SU-DHL-6 (cell line): ENCODE results near the gene BLOC1S6.

Experiments used
- H2AFZ ChIP-seq: fragments of 200-600 bp; sonication (generic); 2 replicates; pipeline ENCODE4 v1.6.1; 2014; ENCODE audit warnings: low read depth, mild to moderate bottlenecking, moderate library complexity, mixed read lengths, antibody characterized with exemption, low read length; ENCODE audit not compliant: severe bottlenecking
- H3F3A ChIP-seq: fragments of 200-600 bp; shearing (Covaris generic); 2 replicates; pipeline ENCODE4 v1.6.0; 2016; ENCODE audit warnings: antibody characterized with exemption, mild to moderate bottlenecking; ENCODE audit not compliant: insufficient read depth
- H3K27ac ChIP-seq: fragments of 200-600 bp; sonication (generic); 2 replicates; pipeline ENCODE4 v1.5.1; 2016; ENCODE audit warnings: low read depth, mild to moderate bottlenecking, low read length, moderate library complexity, mixed read lengths
- H3K27me3 ChIP-seq: fragments of 200-600 bp; sonication (generic), shearing (Covaris generic); 2 replicates; pipeline ENCODE4 v1.6.0; 2014; ENCODE audit warnings: mild to moderate bottlenecking, low read length
- H3K36me3 ChIP-seq: fragments of 200-600 bp; sonication (generic); 2 replicates; pipeline ENCODE4 v1.6.1; 2014; ENCODE audit warnings: mild to moderate bottlenecking, low read length, mixed read lengths
- H3K4me2 ChIP-seq: fragments of 300-600, 200-600 bp; shearing (Covaris generic), sonication (generic); 2 replicates; pipeline ENCODE4 v1.6.0; 2014; ENCODE audit warnings: low read length, low read depth, mild to moderate bottlenecking; ENCODE audit not compliant: poor library complexity, severe bottlenecking
- H3K4me3 ChIP-seq: fragments of 200-600 bp; sonication (generic); 2 replicates; pipeline ENCODE4 v1.5.1; 2014; ENCODE audit warnings: antibody characterized with exemption, low read length, mild to moderate bottlenecking, mixed read lengths; ENCODE audit not compliant: insufficient read depth, poor library complexity, severe bottlenecking
- H3K79me2 ChIP-seq: fragments of 200-600 bp; sonication (generic); 2 replicates; pipeline ENCODE4 v1.6.1; 2014; ENCODE audit warnings: mild to moderate bottlenecking, low read length, moderate library complexity; ENCODE audit not compliant: insufficient read depth
- H3K9ac ChIP-seq: fragments of 200-600 bp; sonication (generic); 2 replicates; pipeline ENCODE4 v1.7.0; 2014; ENCODE audit warnings: mild to moderate bottlenecking, low read length
- H3K9me2 ChIP-seq: fragments of 200-600 bp; sonication (generic); replicated peaks from 2 replicates; pipeline ENCODE4 v1.6.1; 2014; ENCODE audit warnings: low read length; ENCODE audit not compliant: insufficient read depth
- H3K9me3 ChIP-seq: fragments of 200-600 bp; sonication (generic); 2 replicates; pipeline ENCODE4 v1.6.1; 2014; ENCODE audit warnings: low read length, mixed read lengths; ENCODE audit not compliant: insufficient read depth
- H4K20me1 ChIP-seq: fragments of 200-600 bp; sonication (generic); 2 replicates; pipeline ENCODE4 v1.6.1; 2014; ENCODE audit warnings: low read depth, mild to moderate bottlenecking, antibody characterized with exemption, low read length, moderate library complexity, mixed read lengths
- CTCF ChIP-seq: fragments of 200-600 bp; sonication (generic); IDR thresholded peaks from one replicate; pipeline ENCODE4 v1.5.1; 2017; ENCODE audit warnings: antibody characterized with exemption, mild to moderate bottlenecking, low read length, moderate library complexity; ENCODE audit not compliant: insufficient read depth, poor library complexity, severe bottlenecking
- EZH2phosphoT487 ChIP-seq: fragments of 200-600 bp; sonication (generic), shearing (Covaris generic); conservative IDR thresholded peaks from 2 replicates; pipeline ENCODE4 v1.6.1; 2018; ENCODE audit warnings: mild to moderate bottlenecking, antibody characterized with exemption, low read length, moderate library complexity, mixed read lengths

BLOC1S6 gene

GRCh38 chr15:45587095-45587862 lies at the start of gene BLOC1S6:
Gene BLOC1S6, plus strand, starts transcription at chr15:45587379. Its CDS starts 65 bp downstream, at chr15:45587444.
- TF ChIP-seq CTCF (no peak), EZH2phosphoT487 (no peak)
- no peaks in the 10 kb centered on the region for H3K9me3 ChIP-seq
- peak within 1 kb of the TSS; percentile 82 for H3K4me2 ChIP-seq
- peaks cover 46% of the 10 kb centered on the region for H3K79me2 ChIP-seq
- H3K9ac ChIP-seq, result peak within 1 kb of the TSS; percentile 83
- H2AFZ ChIP-seq, result peak within 1 kb of the TSS; percentile 70
- H3F3A ChIP-seq, result peaks cover 12% of the 10 kb centered on the region; the same call in 1 of the 2 replicates
- no peaks in the 10 kb centered on the region for H3K27me3 ChIP-seq
- peaks cover 5% of the 10 kb centered on the region for H3K36me3 ChIP-seq
- H4K20me1 ChIP-seq, result no peaks in the 10 kb centered on the region
- peak within 1 kb of the TSS; percentile 84 for H3K27ac ChIP-seq
- no peaks in the 10 kb centered on the region for H3K9me2 ChIP-seq
- peak within 1 kb of the TSS; percentile 94 for H3K4me3 ChIP-seq

- H2AFZ ChIP-seq, result no peak overlapping the region
- H3K9me3 ChIP-seq, result no peaks in the 10 kb centered on the region
- no peaks in the 10 kb centered on the region for H3K36me3 ChIP-seq
- H3K27ac ChIP-seq, result no peak overlapping the region
- no peaks in the 10 kb centered on the region for H4K20me1 ChIP-seq
- no peak overlapping the region for H3K4me3 ChIP-seq
- H3F3A ChIP-seq, result peaks cover 6% of the 10 kb centered on the region
- no peaks in the 10 kb centered on the region for H3K27me3 ChIP-seq
- no peak overlapping the region for H3K4me2 ChIP-seq
- TF ChIP-seq CTCF, result no peak
- no peak for TF ChIP-seq EZH2phosphoT487
- H3K79me2 ChIP-seq, result no peaks in the 10 kb centered on the region
- H3K9ac ChIP-seq, result no peak overlapping the region
- no peaks in the 10 kb centered on the region for H3K9me2 ChIP-seq
Measured at GRCh38 chr15:45539680-45540079, 47.5 kb upstream of the BLOC1S6 start.

GRCh38 chr15:45540531-45540930 lies 46.6 kb upstream of the BLOC1S6 start:
- no peak overlapping the region for H3K4me2 ChIP-seq
- H3K9me2 ChIP-seq, result no peaks in the 10 kb centered on the region
- H3K4me3 ChIP-seq, result no peak overlapping the region
- H3K27me3 ChIP-seq, result no peaks in the 10 kb centered on the region
- H4K20me1 ChIP-seq, result no peaks in the 10 kb centered on the region
- peaks cover 15% of the 10 kb centered on the region for H3F3A ChIP-seq
- H3K9ac ChIP-seq, result no peak overlapping the region
- no peaks in the 10 kb centered on the region for H3K9me3 ChIP-seq
- no peak overlapping the region for H3K27ac ChIP-seq
- no peaks in the 10 kb centered on the region for H3K36me3 ChIP-seq
- H3K79me2 ChIP-seq, result no peaks in the 10 kb centered on the region
- TF ChIP-seq CTCF, result no peak
- no peak for TF ChIP-seq EZH2phosphoT487
- H2AFZ ChIP-seq, result no peak overlapping the region
